Astrocyte (in vitro differentiated cells and primary cell): ENCODE measurements around the gene COMMD10.

ENCODE experiments used
- CTCF ChIP-seq: IDR thresholded peaks from 2 replicates; pipeline ENCODE4 v1.5.1; 2011; ENCODE audit warnings: low read depth, mild to moderate bottlenecking, inconsistent platforms, low read length, moderate library complexity; ENCODE audit not compliant: insufficient read depth
- EZH2 ChIP-seq: IDR thresholded peaks from 2 replicates; pipeline ENCODE4 v1.6.1; 2012; ENCODE audit warnings: mild to moderate bottlenecking, low read length, inconsistent platforms; ENCODE audit not compliant: insufficient read depth

- no peak for TF ChIP-seq EZH2
- TF ChIP-seq CTCF: no peak
Observed at GRCh38 chr5:116071211-116071610, 13.6 kb upstream of the COMMD10 start.
